HepG2 (cell line): ENCODE results near the gene NTM. TPM values are rescaled to one million over a fixed set of nuclear protein-coding genes. Genes with fewer than 3 reads are reported as not detected.

ENCODE experiments used
- ATAC-seq: fragments of 200-7000 bp; cut with Tn5 transposase; 3 replicates; pipeline ENCODE4 v1.9.1; 2020; ENCODE audit warnings: mild to moderate bottlenecking, moderate library complexity
- BruUV-seq: library from RNA; stranded (reverse); fragments of 400-500 nt; replicated peaks from 2 replicates; lab custom pipeline; 2021; lab: Mats Ljungman, UMichigan
- CTCF ChIA-PET: fragments of 300-600 bp; formaldehyde crosslinking; extraction: SDS; loops from one replicate; lab custom pipeline; 2021; ENCODE audit warnings: low total read pairs, inconsistent platforms, low intra/inter-chr PET ratio; lab: Yijun Ruan, JAX
- POLR2A ChIA-PET: fragments of 350-600 bp; sonication (Branson Sonifier 250); formaldehyde crosslinking; loops from one replicate; lab custom pipeline; 2020; ENCODE audit warnings: antibody characterized with exemption, inconsistent platforms; lab: Yijun Ruan, JAX
- DNase-seq: peaks from one replicate; pipeline ENCODE4 v3.0.0-alpha.2; 2015; ENCODE audit warnings: low spot score
- FAIRE-seq: peaks from 3 replicates; lab custom pipeline; 2011; peaks lifted over from hg19 to GRCh38; lab: Jason Lieb, UNC
- H2AFZ ChIP-seq: one replicate; pipeline ENCODE4 v1.6.1; 2011; ENCODE audit warnings: low read length, inconsistent platforms
- H3K27ac ChIP-seq: fragments of 300-600 bp; 3 replicates; pipeline ENCODE4 v1.8.0; 2011; ENCODE audit warnings: mixed run types, mild to moderate bottlenecking, mixed read lengths, low read length, inconsistent platforms; ENCODE audit not compliant: insufficient read depth; ENCODE audit errors: extremely low read length
- H3K27me3 ChIP-seq, 2 experiments: fragments of 200-600 bp in 1 of 2; 2 replicates in 1 of 2; 3 replicates in 1 of 2; pipeline versions ENCODE4 v1.6.0 to v1.8.0; 2011; ENCODE audit warnings: low read length in 2 of 2, mild to moderate bottlenecking in 2 of 2, moderate library complexity in 2 of 2, inconsistent platforms in 1 of 2; ENCODE audit not compliant: insufficient read depth in 2 of 2, control insufficient read depth in 1 of 2
- H3K36me3 ChIP-seq, 2 experiments: fragments of 200-600 bp in 1 of 2; replicated peaks in 1 of 2; 2 replicates in 1 of 2; 3 replicates in 1 of 2; pipeline versions ENCODE4 v1.5.1 to v1.8.0; 2011; ENCODE audit warnings: low read length in 2 of 2, inconsistent platforms in 1 of 2; ENCODE audit not compliant: insufficient read depth in 2 of 2, control insufficient read depth in 1 of 2
- H3K4me1 ChIP-seq: 2 replicates; pipeline ENCODE4 v1.5.1; 2012; ENCODE audit warnings: low read length, inconsistent platforms; ENCODE audit not compliant: insufficient read depth
- H3K4me2 ChIP-seq: 2 replicates; pipeline ENCODE4 v1.6.0; 2011; ENCODE audit warnings: low read depth, low read length, inconsistent platforms
- H3K4me3 ChIP-seq, 3 experiments: fragments of 200-600 bp in 1 of 3; sonication (generic), shearing (Covaris generic) in 1 of 3; replicated peaks in 1 of 3; 2 replicates each; pipeline ENCODE4 v1.5.1; 2011 to 2016; ENCODE audit warnings: low read length in 3 of 3, inconsistent platforms in 2 of 3, low read depth in 2 of 3, mild to moderate bottlenecking in 2 of 3, control low read depth in 1 of 3, mixed read lengths in 1 of 3; ENCODE audit not compliant: insufficient read depth in 1 of 3
- H3K79me2 ChIP-seq: one replicate; pipeline ENCODE4 v1.6.1; 2011; ENCODE audit warnings: low read length, inconsistent platforms; ENCODE audit not compliant: insufficient read depth
- H3K9ac ChIP-seq: 2 replicates; pipeline ENCODE4 v1.6.0; 2011; ENCODE audit warnings: mild to moderate bottlenecking, low read depth, low read length, inconsistent platforms; ENCODE audit not compliant: insufficient read depth
- H3K9me3 ChIP-seq: 2 replicates; pipeline ENCODE4 v1.5.1; 2012; ENCODE audit warnings: mild to moderate bottlenecking, low read length
- H4K20me1 ChIP-seq: 2 replicates; pipeline ENCODE4 v1.6.0; 2011; ENCODE audit warnings: inconsistent platforms, mild to moderate bottlenecking, low read length, moderate library complexity; ENCODE audit not compliant: insufficient read depth
- SP140L ChIP-seq: sonication (generic); formaldehyde crosslinking; IDR thresholded peaks from 2 replicates; pipeline ENCODE4 v1.4.0; 2020; ENCODE audit warnings: missing genetic modification reagents, borderline replicate concordance
- TCF12 ChIP-seq, 2 experiments: fragments of 450-650 bp in 1 of 2; sonication (generic) in 1 of 2; formaldehyde crosslinking in 1 of 2; IDR thresholded peaks; 2 replicates each; pipeline versions ENCODE4 v1.6.1 to v1.8.0; 2017 to 2022; ENCODE audit warnings: antibody characterized with exemption in 1 of 2, mild to moderate bottlenecking in 1 of 2, missing genetic modification reagents in 1 of 2, moderate library complexity in 1 of 2
- TOPORS ChIP-seq: sonication (generic); formaldehyde crosslinking; IDR thresholded peaks from 2 replicates; pipeline ENCODE4 v1.8.0; 2023; ENCODE audit warnings: mild to moderate bottlenecking, missing genetic modification reagents
- TSC22D2 ChIP-seq: sonication (generic); formaldehyde crosslinking; IDR thresholded peaks from 2 replicates; pipeline ENCODE4 v1.5.1; 2020; ENCODE audit warnings: missing genetic modification reagents, mild to moderate bottlenecking, borderline replicate concordance
- ZFP37 ChIP-seq: sonication (generic); formaldehyde crosslinking; IDR thresholded peaks from 2 replicates; pipeline ENCODE4 v1.4.0; 2020; ENCODE audit warnings: missing genetic modification reagents, borderline replicate concordance
- ZFP82 ChIP-seq: sonication (generic); formaldehyde crosslinking; IDR thresholded peaks from 2 replicates; pipeline ENCODE4 v1.5.1; 2020; ENCODE audit warnings: mild to moderate bottlenecking, missing genetic modification reagents, borderline replicate concordance
- ZNF12 ChIP-seq: sonication (generic); formaldehyde crosslinking; IDR thresholded peaks from 2 replicates; pipeline ENCODE4 v1.5.0; 2020; ENCODE audit warnings: missing genetic modification reagents
- ZNF282 ChIP-seq: fragments of 450-650 bp; IDR thresholded peaks from 2 replicates; pipeline ENCODE4 v1.6.1; 2018; ENCODE audit not compliant: partially characterized antibody
- ZNF33B ChIP-seq: sonication (generic); formaldehyde crosslinking; IDR thresholded peaks from 2 replicates; pipeline ENCODE4 v1.5.1; 2020; ENCODE audit warnings: mild to moderate bottlenecking, missing genetic modification reagents
- ZNF589 ChIP-seq: sonication (generic); formaldehyde crosslinking; conservative IDR thresholded peaks from 2 replicates; pipeline ENCODE4 v1.8.0; 2022; ENCODE audit warnings: mild to moderate bottlenecking, moderate library complexity, missing genetic modification reagents
- ZNF850 ChIP-seq: sonication (generic); formaldehyde crosslinking; conservative IDR thresholded peaks from 2 replicates; pipeline ENCODE4 v1.9.0; 2021; ENCODE audit warnings: mild to moderate bottlenecking, missing genetic modification reagents
- ZSCAN30 ChIP-seq: sonication (generic); formaldehyde crosslinking; IDR thresholded peaks from 2 replicates; pipeline ENCODE4 v1.5.0; 2020; ENCODE audit warnings: mild to moderate bottlenecking, missing genetic modification reagents
- WGBS: methylation state at CpG from one replicate; pipeline ENCODE4 v1.1.6; 2017; ENCODE audit warnings: low lambda C conversion rate; 5-methylcytosine and 5-hydroxymethylcytosine counted together
- in situ Hi-C: cut with HindIII; loops from 2 replicates; pipeline ENCODE4 v1.10.0; 2017; ENCODE audit warnings: low pct_unique_long_range_greater_than_20kb; ENCODE audit not compliant: extremely low pct_ligation_motif_present
- intact Hi-C: fragments of 100-400 bp; cut with micrococcal nuclease; formaldehyde crosslinking; loops from one replicate; pipeline ENCODE4 v1.10.0; 2022; ENCODE audit not compliant: unreplicated experiment
- polyA plus RNA-seq, 8 experiments: library from polyadenylated mRNA; depleted of rRNA in 3 of 8; stranded (reverse) in 7 of 8; unstranded in 1 of 8; fragments of >200 nt; fragmentation: Illumina TruSeq in 4 of 8; extraction: Trizol in 4 of 8; gene quantifications; 2 replicates each; pipeline versions ENCODE4 v1.2.1 to v1.2.3, GENCODE V29; 2011 to 2016; ENCODE audit warnings: low read depth in 4 of 8, missing spikeins in 1 of 8, mixed read lengths in 1 of 8; ENCODE audit not compliant: insufficient read depth in 1 of 8
- total RNA-seq, 5 experiments: library from RNA; depleted of rRNA; stranded (reverse); fragments of >200 nt; fragmentation: Illumina TruSeq; extraction: Trizol; gene quantifications; 2 replicates each; pipeline ENCODE4 v1.2.3, GENCODE V29; 2016; ENCODE audit warnings: low read depth in 1 of 5
- TF ChIP-seq, protein P1 (sequence below): sonication (generic); formaldehyde crosslinking; IDR thresholded peaks from 2 replicates; pipeline ENCODE4 v1.4.0; 2020; ENCODE audit warnings: missing genetic modification reagents, borderline replicate concordance
- TF ChIP-seq, protein P2 (sequence below): sonication (generic); formaldehyde crosslinking; IDR thresholded peaks from 2 replicates; pipeline ENCODE4 v1.4.0; 2020; ENCODE audit warnings: low read depth, mild to moderate bottlenecking, missing genetic modification reagents

Gene NTM
- total and polyA plus RNA-seq, 2 of the 13 experiments (the other 11 are each of a cell fraction or from before 2014, with no cell fraction given), result not detected

DNA sequence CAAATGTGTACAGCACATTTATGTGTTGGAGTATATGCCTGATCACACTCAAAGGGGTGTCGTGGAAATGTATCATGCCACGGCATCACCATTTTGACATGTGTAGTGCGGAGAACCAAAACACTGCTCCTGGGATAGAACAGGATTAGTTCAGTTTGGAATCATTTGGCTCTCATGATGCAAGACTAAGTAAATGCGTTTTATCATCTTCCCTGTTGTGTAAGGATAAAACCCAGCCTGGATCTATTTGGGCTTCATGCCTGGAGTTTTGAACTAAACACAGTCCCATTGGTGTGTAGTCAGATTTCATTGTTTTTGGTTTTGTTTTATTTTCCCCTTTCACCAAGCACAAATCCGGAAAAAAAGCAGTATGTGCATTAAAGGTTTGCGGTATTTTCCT is 574.3 kb downstream of the NTM start:
- TF ChIP-seq ZNF282 (no peak), ZFP82 (no peak), ZNF12 (no peak), ZFP37 (no peak), ZNF33B (no peak)
- CTCF ChIA-PET, result no interaction called here

DNA sequence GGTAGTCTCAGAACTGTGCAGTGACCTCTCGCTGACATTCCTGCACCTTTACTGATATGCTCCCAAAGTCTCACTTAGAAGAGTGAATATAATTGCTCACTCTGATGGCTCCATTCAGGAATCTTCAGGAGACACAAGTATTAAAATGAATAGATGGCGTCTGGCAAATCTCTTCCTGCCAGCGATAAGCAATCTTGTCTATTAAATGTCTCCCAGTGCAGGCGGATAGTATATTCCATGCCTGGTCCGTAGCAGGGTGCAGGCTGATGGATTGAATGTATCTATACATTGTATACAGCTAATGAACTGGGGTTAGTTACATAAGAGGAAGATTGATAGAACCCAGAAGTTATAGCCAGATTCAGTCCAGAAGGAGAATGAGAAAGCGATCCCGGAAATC is 575.3 kb downstream of the NTM start:
- Histone ChIP-seq H3K4me2 (no peak overlapping the region), H3K27ac (no peak overlapping the region), H3K4me1 (no peaks in the 10 kb centered on the region), H2AFZ (no peak overlapping the region), H3K36me3 (no peaks in the 10 kb centered on the region), H4K20me1 (no peaks in the 10 kb centered on the region), H3K9ac (no peak overlapping the region), H3K79me2 (no peaks in the 10 kb centered on the region), H3K27me3 (peaks cover 0 to 8% of the 10 kb centered on the region in 2 experiments; a peak in 2 of 5 replicates), H3K9me3 (no peaks in the 10 kb centered on the region), H3K4me3 (no peak overlapping the region)
- 19% methylated on average over 7 of the region's 7 CpGs for WGBS
- FAIRE-seq, result no peak
- TF ChIP-seq, protein P1, sequence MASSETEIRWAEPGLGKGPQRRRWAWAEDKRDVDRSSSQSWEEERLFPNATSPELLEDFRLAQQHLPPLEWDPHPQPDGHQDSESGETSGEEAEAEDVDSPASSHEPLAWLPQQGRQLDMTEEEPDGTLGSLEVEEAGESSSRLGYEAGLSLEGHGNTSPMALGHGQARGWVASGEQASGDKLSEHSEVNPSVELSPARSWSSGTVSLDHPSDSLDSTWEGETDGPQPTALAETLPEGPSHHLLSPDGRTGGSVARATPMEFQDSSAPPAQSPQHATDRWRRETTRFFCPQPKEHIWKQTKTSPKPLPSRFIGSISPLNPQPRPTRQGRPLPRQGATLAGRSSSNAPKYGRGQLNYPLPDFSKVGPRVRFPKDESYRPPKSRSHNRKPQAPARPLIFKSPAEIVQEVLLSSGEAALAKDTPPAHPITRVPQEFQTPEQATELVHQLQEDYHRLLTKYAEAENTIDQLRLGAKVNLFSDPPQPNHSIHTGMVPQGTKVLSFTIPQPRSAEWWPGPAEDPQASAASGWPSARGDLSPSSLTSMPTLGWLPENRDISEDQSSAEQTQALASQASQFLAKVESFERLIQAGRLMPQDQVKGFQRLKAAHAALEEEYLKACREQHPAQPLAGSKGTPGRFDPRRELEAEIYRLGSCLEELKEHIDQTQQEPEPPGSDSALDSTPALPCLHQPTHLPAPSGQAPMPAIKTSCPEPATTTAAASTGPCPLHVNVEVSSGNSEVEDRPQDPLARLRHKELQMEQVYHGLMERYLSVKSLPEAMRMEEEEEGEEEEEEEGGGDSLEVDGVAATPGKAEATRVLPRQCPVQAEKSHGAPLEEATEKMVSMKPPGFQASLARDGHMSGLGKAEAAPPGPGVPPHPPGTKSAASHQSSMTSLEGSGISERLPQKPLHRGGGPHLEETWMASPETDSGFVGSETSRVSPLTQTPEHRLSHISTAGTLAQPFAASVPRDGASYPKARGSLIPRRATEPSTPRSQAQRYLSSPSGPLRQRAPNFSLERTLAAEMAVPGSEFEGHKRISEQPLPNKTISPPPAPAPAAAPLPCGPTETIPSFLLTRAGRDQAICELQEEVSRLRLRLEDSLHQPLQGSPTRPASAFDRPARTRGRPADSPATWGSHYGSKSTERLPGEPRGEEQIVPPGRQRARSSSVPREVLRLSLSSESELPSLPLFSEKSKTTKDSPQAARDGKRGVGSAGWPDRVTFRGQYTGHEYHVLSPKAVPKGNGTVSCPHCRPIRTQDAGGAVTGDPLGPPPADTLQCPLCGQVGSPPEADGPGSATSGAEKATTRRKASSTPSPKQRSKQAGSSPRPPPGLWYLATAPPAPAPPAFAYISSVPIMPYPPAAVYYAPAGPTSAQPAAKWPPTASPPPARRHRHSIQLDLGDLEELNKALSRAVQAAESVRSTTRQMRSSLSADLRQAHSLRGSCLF (CRISPR knock-in tag), result no peak
- TF ChIP-seq ZNF850 (CRISPR knock-in tag) (no peak), TCF12 (IDR thresholded peaks at IDR 0.05) (no peak), TCF12 (CRISPR knock-in tag; IDR thresholded peaks at IDR 0.05) (no peak), ZNF589 (CRISPR knock-in tag) (no peak), TSC22D2 (CRISPR knock-in tag) (no peak), SP140L (CRISPR knock-in tag) (no peak), TOPORS (CRISPR knock-in tag) (no peak), ZSCAN30 (CRISPR knock-in tag) (no peak)
- TF ChIP-seq, protein P2, sequence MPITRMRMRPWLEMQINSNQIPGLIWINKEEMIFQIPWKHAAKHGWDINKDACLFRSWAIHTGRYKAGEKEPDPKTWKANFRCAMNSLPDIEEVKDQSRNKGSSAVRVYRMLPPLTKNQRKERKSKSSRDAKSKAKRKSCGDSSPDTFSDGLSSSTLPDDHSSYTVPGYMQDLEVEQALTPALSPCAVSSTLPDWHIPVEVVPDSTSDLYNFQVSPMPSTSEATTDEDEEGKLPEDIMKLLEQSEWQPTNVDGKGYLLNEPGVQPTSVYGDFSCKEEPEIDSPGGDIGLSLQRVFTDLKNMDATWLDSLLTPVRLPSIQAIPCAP, result no peak
- DNase-seq, result no peak
- no TSS peak for BruUV-seq
- no peak for ATAC-seq
- ChIA-PET POLR2A (no interaction called here), CTCF (no interaction called here)
- intact Hi-C loops (no loop called here), in situ Hi-C loops (no loop called here)

More for the DNA sequence above, 574.3 kb downstream of the NTM start:
- Histone ChIP-seq H3K27ac (no peak overlapping the region), H3K4me3 (no peak overlapping the region), H3K27me3 (peaks cover 0 to 8% of the 10 kb centered on the region in 2 experiments; a peak in 2 of 5 replicates), H3K36me3 (no peaks in the 10 kb centered on the region), H3K4me2 (no peak overlapping the region), H2AFZ (no peak overlapping the region), H3K9me3 (no peaks in the 10 kb centered on the region), H3K9ac (no peak overlapping the region), H3K4me1 (no peaks in the 10 kb centered on the region), H3K79me2 (no peaks in the 10 kb centered on the region), H4K20me1 (no peaks in the 10 kb centered on the region)
- no TSS peak for BruUV-seq
- FAIRE-seq (no peak), ATAC-seq (no peak), DNase-seq (no peak)
- in situ Hi-C loops, result no loop called here
- WGBS, result 23% methylated on average over 6 of the region's 6 CpGs
- intact Hi-C loops, result no loop called here
- POLR2A ChIA-PET, result no interaction called here
